GM19397 (cell line): ENCODE measurements around the gene SIGLEC5.
A peak's percentile ranks its signal among the peaks of the same experiment; 100 is the strongest.

Experiments
- ATAC-seq: cut with Tn5 transposase; IDR thresholded peaks from one replicate; pipeline ENCODE4 v1.9.1; 2021; ENCODE audit warnings: mild to moderate bottlenecking, moderate library complexity; ENCODE audit not compliant: unreplicated experiment

The SIGLEC5 gene

GRCh38 chr19:51590441-51590840 lies 39.8 kb downstream of the SIGLEC5 start:
- no peak for ATAC-seq

GRCh38 chr19:51589511-51589910 lies 40.7 kb downstream of the SIGLEC5 start:
- ATAC-seq, result no peak

GRCh38 chr19:51587264-51588191 lies 42.7 kb downstream of the SIGLEC5 start:
- no peak for ATAC-seq

- ATAC-seq, result no peak
Observed at GRCh38 chr19:51586799-51587198, 43.4 kb downstream of the SIGLEC5 start.

- no peak for ATAC-seq
Observed at GRCh38 chr19:51586103-51586728, 44.0 kb downstream of the SIGLEC5 start.

- ATAC-seq, result no peak
Observed at GRCh38 chr19:51576850-51577249, 53.4 kb downstream of the SIGLEC5 start.

GRCh38 chr19:51573331-51573730 lies 56.9 kb downstream of the SIGLEC5 start:
- no peak for ATAC-seq

- ATAC-seq, result no peak
Observed at GRCh38 chr19:51572908-51573307, 57.3 kb downstream of the SIGLEC5 start.

GRCh38 chr19:51572410-51572809 lies 57.8 kb downstream of the SIGLEC5 start:
- ATAC-seq, result no peak

GRCh38 chr19:51571599-51571998 lies 58.6 kb downstream of the SIGLEC5 start:
- ATAC-seq, result no peak

- peak; percentile 94 for ATAC-seq
Observed at GRCh38 chr19:51570962-51571575, 59.1 kb downstream of the SIGLEC5 start, which contains the start of gene ZNF175. TSS of gene ZNF175 (plus strand) at chr19:51571283. CDS start at chr19:51573330, 2,047 bp downstream.

- no peak for ATAC-seq
Observed at GRCh38 chr19:51568456-51568855, 61.7 kb downstream of the SIGLEC5 start.

- no peak for ATAC-seq
Observed at GRCh38 chr19:51567583-51567982, 62.6 kb downstream of the SIGLEC5 start.

GRCh38 chr19:51566489-51567100 lies 63.6 kb downstream of the SIGLEC5 start:
- no peak for ATAC-seq

GRCh38 chr19:51565583-51565982 lies 64.6 kb downstream of the SIGLEC5 start:
- ATAC-seq, result no peak

- no peak for ATAC-seq
Observed at GRCh38 chr19:51564791-51565190, 65.4 kb downstream of the SIGLEC5 start.
